BJ (cell line): ENCODE results near the gene FN1. TPM values are rescaled to one million over a fixed set of nuclear protein-coding genes. Genes with fewer than 3 reads are reported as not detected.

ENCODE experiments used
- CTCF ChIA-PET: fragments of 350-600 bp; formaldehyde crosslinking; extraction: SDS; loops from one replicate; lab custom pipeline; 2021; ENCODE audit warnings: antibody characterized with exemption, inconsistent platforms; lab: Yijun Ruan, JAX
- POLR2A ChIA-PET: fragments of 300-600 bp; sonication (Branson Sonifier 250); formaldehyde crosslinking; extraction: SDS; loops from one replicate; lab custom pipeline; 2021; ENCODE audit warnings: antibody characterized with exemption; lab: Charles Lee
- DNase-seq: peaks from one replicate; pipeline ENCODE4 v3.0.0-alpha.2; 2011; ENCODE audit warnings: low read depth
- H3K27me3 ChIP-seq: 2 replicates; pipeline ENCODE4 v1.6.0; 2011; ENCODE audit warnings: low read length; ENCODE audit not compliant: control insufficient read depth, insufficient read depth
- H3K36me3 ChIP-seq: 2 replicates; pipeline ENCODE4 v1.5.1; 2011; ENCODE audit warnings: low read length; ENCODE audit not compliant: control insufficient read depth, insufficient read depth
- H3K4me3 ChIP-seq: 2 replicates; pipeline ENCODE4 v1.5.1; 2011; ENCODE audit warnings: low read depth, mild to moderate bottlenecking, control low read depth, low read length
- polyA plus RNA-seq: library from polyadenylated mRNA; depleted of rRNA; stranded (reverse); fragments of >200 nt; gene quantifications from 2 replicates; pipeline ENCODE4 v1.2.3, GENCODE V29; 2011
- TF ChIP-seq, protein P1 (sequence below): IDR thresholded peaks from 2 replicates; pipeline ENCODE4 v1.5.1; 2011; ENCODE audit warnings: low read depth, mild to moderate bottlenecking, control low read depth, inconsistent platforms, low read length, moderate library complexity; ENCODE audit not compliant: insufficient read depth

Gene FN1
- polyA plus RNA-seq, 1 experiment = 5,814 TPM

DNA sequence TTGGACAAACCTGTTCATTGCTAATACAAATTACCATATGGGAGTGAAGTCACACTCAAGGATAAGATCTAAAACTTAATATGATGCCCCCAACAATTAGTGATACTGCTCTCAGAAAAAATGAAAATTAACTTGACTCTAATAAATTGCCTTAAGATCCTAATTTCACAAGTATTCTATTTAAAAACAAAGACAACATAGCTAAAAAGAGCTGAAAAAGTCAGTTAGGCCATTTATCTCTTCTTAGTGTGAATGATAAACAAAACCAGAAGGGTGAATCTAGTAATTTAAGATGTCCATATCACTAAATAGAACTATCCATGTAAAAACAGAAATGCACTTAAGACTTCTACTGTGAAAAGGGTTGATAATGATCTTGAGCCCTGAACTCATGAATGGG, 53.4 kb downstream of the FN1 start:
- CTCF ChIA-PET = no interaction called here

GRCh38 chr2:215382011-215382410, 53.9 kb downstream of the FN1 start:
- Histone ChIP-seq H3K4me3 (no peak overlapping the region), H3K27me3 (no peaks in the 10 kb centered on the region), H3K36me3 (peaks cover 28% of the 10 kb centered on the region)
- no peak for DNase-seq
- CTCF ChIA-PET = interaction anchor here (0.9 kb wide), 1 partner anchor 11 kb away, joined by 4 read pairs; no protein-coding TSS in a partner anchor
- POLR2A ChIA-PET = no interaction called here
- TF ChIP-seq, protein P1, sequence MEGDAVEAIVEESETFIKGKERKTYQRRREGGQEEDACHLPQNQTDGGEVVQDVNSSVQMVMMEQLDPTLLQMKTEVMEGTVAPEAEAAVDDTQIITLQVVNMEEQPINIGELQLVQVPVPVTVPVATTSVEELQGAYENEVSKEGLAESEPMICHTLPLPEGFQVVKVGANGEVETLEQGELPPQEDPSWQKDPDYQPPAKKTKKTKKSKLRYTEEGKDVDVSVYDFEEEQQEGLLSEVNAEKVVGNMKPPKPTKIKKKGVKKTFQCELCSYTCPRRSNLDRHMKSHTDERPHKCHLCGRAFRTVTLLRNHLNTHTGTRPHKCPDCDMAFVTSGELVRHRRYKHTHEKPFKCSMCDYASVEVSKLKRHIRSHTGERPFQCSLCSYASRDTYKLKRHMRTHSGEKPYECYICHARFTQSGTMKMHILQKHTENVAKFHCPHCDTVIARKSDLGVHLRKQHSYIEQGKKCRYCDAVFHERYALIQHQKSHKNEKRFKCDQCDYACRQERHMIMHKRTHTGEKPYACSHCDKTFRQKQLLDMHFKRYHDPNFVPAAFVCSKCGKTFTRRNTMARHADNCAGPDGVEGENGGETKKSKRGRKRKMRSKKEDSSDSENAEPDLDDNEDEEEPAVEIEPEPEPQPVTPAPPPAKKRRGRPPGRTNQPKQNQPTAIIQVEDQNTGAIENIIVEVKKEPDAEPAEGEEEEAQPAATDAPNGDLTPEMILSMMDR = no peak

More for the DNA sequence above, 53.4 kb downstream of the FN1 start:
- POLR2A ChIA-PET = no interaction called here
- DNase-seq = no peak
- Histone ChIP-seq H3K4me3 (no peak overlapping the region), H3K36me3 (peaks cover 26% of the 10 kb centered on the region), H3K27me3 (no peaks in the 10 kb centered on the region)
- TF ChIP-seq, protein P1 = no peak

- TF ChIP-seq, protein P1 = no peak
- POLR2A ChIA-PET = no interaction called here
- Histone ChIP-seq H3K4me3 (no peak overlapping the region), H3K27me3 (no peaks in the 10 kb centered on the region), H3K36me3 (peaks cover 25% of the 10 kb centered on the region)
- DNase-seq = no peak
- CTCF ChIA-PET = interaction anchor here (1.2 kb wide), 1 partner anchor 550 kb away, joined by 5 read pairs; no protein-coding TSS in a partner anchor
Observed at GRCh38 chr2:215380699-215381098, 55.2 kb downstream of the FN1 start.

- DNase-seq = no peak
- no peak overlapping the region for H3K4me3 ChIP-seq
- POLR2A ChIA-PET = no interaction called here
- TF ChIP-seq, protein P1 = no peak
- no peaks in the 10 kb centered on the region for H3K27me3 ChIP-seq
- CTCF ChIA-PET = interaction anchor here (1.2 kb wide), 1 partner anchor 551 kb away, joined by 5 read pairs; no protein-coding TSS in a partner anchor
- peaks cover 29% of the 10 kb centered on the region for H3K36me3 ChIP-seq
Observed at GRCh38 chr2:215379948-215380347, 55.9 kb downstream of the FN1 start.

GRCh38 chr2:215379039-215379438, 56.8 kb downstream of the FN1 start:
- Histone ChIP-seq H3K4me3 (no peak overlapping the region), H3K27me3 (no peaks in the 10 kb centered on the region), H3K36me3 (peaks cover 32% of the 10 kb centered on the region)
- DNase-seq = no peak
- POLR2A ChIA-PET = no interaction called here
- CTCF ChIA-PET = interaction anchor here (0.7 to 1.2 kb wide), 2 partner anchors 12 to 23 kb away, joined by 3 to 4 read pairs; no protein-coding TSS in a partner anchor
- TF ChIP-seq, protein P1 = no peak
